Upper lobe of left lung (tissue), 4 donors: ENCODE measurements around the gene ZNF750.

Experiments
- CTCF ChIP-seq, 6 experiments: fragments of 450-650 bp in 4 of 6; fragments of 200-600 bp in 2 of 6; sonication (generic) in 2 of 6; IDR thresholded peaks; one replicate each; pipeline ENCODE4 v1.5.1; 2016 to 2019; ENCODE audit warnings: antibody characterized with exemption in 6 of 6
- EP300 ChIP-seq, 4 donors: sonication (generic); formaldehyde crosslinking; IDR thresholded peaks; one replicate each; pipeline ENCODE4 v1.5.1; 2017; ENCODE audit warnings: antibody characterized with exemption in 4 of 4, control low read depth in 2 of 4
- POLR2A ChIP-seq, 4 donors: fragments of 450-650 bp; IDR thresholded peaks; one replicate each; pipeline ENCODE4 v1.5.1; 2016 to 2017; ENCODE audit warnings: antibody characterized with exemption in 4 of 4, mild to moderate bottlenecking in 2 of 4

- TF ChIP-seq CTCF (IDR thresholded peaks at IDR 0.05) (no peak), EP300 (IDR thresholded peaks at IDR 0.05) (no peak), POLR2A (IDR thresholded peaks at IDR 0.05) (no peak)
These were observed 34.0 kb downstream of the ZNF750 start for GRCh38 chr17:82805823-82806222.
